T-helper 17 cell (primary cell): ENCODE data around the gene UNC13C. TPM values are rescaled to one million over a fixed set of nuclear protein-coding genes. Genes with fewer than 3 reads are reported as not detected.

ENCODE experiments used
- ATAC-seq: fragments of 150-1000 bp; cut with Tn5 transposase; 2 replicates; pipeline ENCODE4 v1.10.0; 2021; ENCODE audit warnings: mild to moderate bottlenecking, moderate library complexity
- DNase-seq, 3 donors: peaks; one replicate each; pipeline versions ENCODE4 v3.0.0 to v3.0.0-alpha.2; 2020 to 2021
- H3K9me3 ChIP-seq: one replicate; pipeline ENCODE4 v1.7.0; 2013; ENCODE audit warnings: low read length, mild to moderate bottlenecking; ENCODE audit not compliant: control insufficient read depth, poor library complexity, severe bottlenecking
- H3K27ac Mint-ChIP-seq: one replicate; pipeline ENCODE4 v1.8.0; 2022; ENCODE audit warnings: mild to moderate bottlenecking, moderate library complexity, mixed read lengths
- H3K27me3 Mint-ChIP-seq: one replicate; pipeline ENCODE4 v1.8.0; 2022; ENCODE audit warnings: mixed read lengths
- H3K36me3 Mint-ChIP-seq: one replicate; pipeline ENCODE4 v1.8.0; 2022; ENCODE audit warnings: low read depth, mixed read lengths
- H3K4me1 Mint-ChIP-seq: one replicate; pipeline ENCODE4 v1.8.0; 2022; ENCODE audit warnings: mild to moderate bottlenecking, mixed read lengths
- H3K4me3 Mint-ChIP-seq: one replicate; pipeline ENCODE4 v1.8.0; 2022; ENCODE audit warnings: mild to moderate bottlenecking, moderate library complexity, mixed read lengths
- total RNA-seq, 4 donors: library from RNA in 2 of 4; stranded (reverse) in 2 of 4; gene quantifications; one replicate each; pipeline ENCODE4 v1.2.3 and lab custom pipeline; 2022 to 2026

UNC13C gene
- total RNA-seq, 2 donors from 2014 or later: not detected

GRCh38 chr15:54097019-54097418, 118.8 kb downstream of the UNC13C start:
- Mint-ChIP-seq H3K27ac (no peak overlapping the region), H3K4me3 (no peak overlapping the region), H3K4me1 (no peaks in the 10 kb centered on the region), H3K27me3 (peaks cover 13% of the 10 kb centered on the region), H3K36me3 (no peaks in the 10 kb centered on the region)
- no peaks in the 10 kb centered on the region for H3K9me3 ChIP-seq
- DNase-seq (no peak), ATAC-seq (no peak)

- H3K27ac Mint-ChIP-seq: no peak overlapping the region
- no peak for DNase-seq
- no peak for ATAC-seq
- no peaks in the 10 kb centered on the region for H3K36me3 Mint-ChIP-seq
- H3K9me3 ChIP-seq: no peaks in the 10 kb centered on the region
- peaks cover 13% of the 10 kb centered on the region for H3K27me3 Mint-ChIP-seq
- no peaks in the 10 kb centered on the region for H3K4me1 Mint-ChIP-seq
- H3K4me3 Mint-ChIP-seq: no peak overlapping the region
Measured at GRCh38 chr15:54099010-54099409, 120.8 kb downstream of the UNC13C start.

- H3K4me1 Mint-ChIP-seq: no peaks in the 10 kb centered on the region
- H3K4me3 Mint-ChIP-seq: no peak overlapping the region
- no peak overlapping the region for H3K27ac Mint-ChIP-seq
- H3K9me3 ChIP-seq: no peaks in the 10 kb centered on the region
- H3K36me3 Mint-ChIP-seq: no peaks in the 10 kb centered on the region
- H3K27me3 Mint-ChIP-seq: no peaks in the 10 kb centered on the region
- ATAC-seq (no peak), DNase-seq (no peak)
Measured at GRCh38 chr15:54101664-54102270, 123.5 kb downstream of the UNC13C start.

- H3K4me1 Mint-ChIP-seq: no peaks in the 10 kb centered on the region
- H3K27ac Mint-ChIP-seq: no peak overlapping the region
- no peaks in the 10 kb centered on the region for H3K27me3 Mint-ChIP-seq
- ATAC-seq (no peak), DNase-seq (no peak)
- H3K9me3 ChIP-seq: no peaks in the 10 kb centered on the region
- no peaks in the 10 kb centered on the region for H3K36me3 Mint-ChIP-seq
- no peak overlapping the region for H3K4me3 Mint-ChIP-seq
Measured at GRCh38 chr15:54102704-54103103, 124.5 kb downstream of the UNC13C start.

DNA sequence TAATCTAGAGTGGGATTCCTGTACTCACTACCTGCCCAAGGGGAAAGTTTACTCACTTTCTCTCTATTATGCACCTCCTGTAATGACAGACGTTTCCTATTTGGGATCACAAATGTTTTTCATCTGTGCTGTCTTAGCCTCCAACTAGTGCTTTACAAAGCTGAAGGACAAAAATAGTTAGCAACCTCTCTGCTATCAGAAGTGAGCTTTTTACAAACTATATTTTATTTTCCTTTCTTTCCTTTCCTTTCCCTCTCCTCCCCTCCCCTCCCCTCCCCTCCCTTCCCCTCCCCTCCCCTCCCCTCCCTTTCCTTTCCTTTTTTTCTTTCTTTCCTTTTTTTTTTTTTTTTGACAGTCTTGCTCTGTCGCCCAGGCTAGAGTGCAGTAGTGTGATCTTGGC, 130.8 kb downstream of the UNC13C start:
- Mint-ChIP-seq H3K27me3 (no peaks in the 10 kb centered on the region), H3K27ac (no peak overlapping the region), H3K4me3 (no peak overlapping the region), H3K4me1 (no peaks in the 10 kb centered on the region), H3K36me3 (no peaks in the 10 kb centered on the region)
- no peak for DNase-seq
- H3K9me3 ChIP-seq: no peaks in the 10 kb centered on the region
- ATAC-seq: no peak

DNA sequence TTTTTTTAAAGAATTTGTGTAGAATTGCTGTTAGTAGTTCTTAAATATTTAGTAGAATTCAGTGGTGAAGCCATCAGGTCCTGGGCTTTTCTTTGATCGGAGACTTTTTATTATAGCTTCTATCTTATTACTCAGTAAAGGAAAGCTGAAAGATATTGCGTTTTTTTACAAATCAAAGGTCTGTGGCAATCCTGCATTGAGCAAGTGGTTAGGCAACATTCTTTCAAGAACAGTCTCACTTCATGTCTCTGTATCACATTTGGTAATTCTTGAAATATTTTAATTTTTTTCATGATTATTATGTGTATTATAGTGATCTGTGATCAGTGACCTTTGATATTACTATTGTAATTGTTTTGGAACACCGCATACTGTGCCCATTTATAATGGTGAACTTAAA, 140.8 kb downstream of the UNC13C start:
- no peaks in the 10 kb centered on the region for H3K9me3 ChIP-seq
- Mint-ChIP-seq H3K4me1 (no peaks in the 10 kb centered on the region), H3K27me3 (no peaks in the 10 kb centered on the region), H3K27ac (no peak overlapping the region), H3K4me3 (no peak overlapping the region), H3K36me3 (no peaks in the 10 kb centered on the region)
- DNase-seq (no peak), ATAC-seq (no peak)

- no peaks in the 10 kb centered on the region for H3K27me3 Mint-ChIP-seq
- no peaks in the 10 kb centered on the region for H3K9me3 ChIP-seq
- no peaks in the 10 kb centered on the region for H3K4me1 Mint-ChIP-seq
- no peak for ATAC-seq
- H3K27ac Mint-ChIP-seq: no peak overlapping the region
- H3K4me3 Mint-ChIP-seq: no peak overlapping the region
- H3K36me3 Mint-ChIP-seq: no peaks in the 10 kb centered on the region
- DNase-seq: no peak
Measured at GRCh38 chr15:54120949-54121463, 142.8 kb downstream of the UNC13C start.

DNA sequence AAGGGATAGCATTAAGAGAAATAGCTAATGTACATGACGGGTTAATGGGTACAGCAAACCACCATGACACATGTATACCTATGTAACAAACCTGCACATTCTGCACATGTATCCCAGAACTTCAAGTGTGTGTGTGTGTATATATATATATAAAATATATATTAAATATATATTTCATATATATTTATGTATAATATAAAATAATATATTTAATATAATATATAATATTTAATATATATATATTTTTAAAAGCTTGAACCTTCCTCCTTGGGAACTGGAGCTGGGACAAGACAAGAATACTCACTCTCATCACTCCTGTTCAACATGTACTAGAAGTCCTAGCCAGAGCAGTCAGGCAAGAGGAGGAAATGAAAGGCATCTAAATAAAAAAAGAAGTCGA, 149.3 kb downstream of the UNC13C start:
- Mint-ChIP-seq H3K4me3 (no peak overlapping the region), H3K36me3 (no peaks in the 10 kb centered on the region), H3K4me1 (no peaks in the 10 kb centered on the region), H3K27me3 (no peaks in the 10 kb centered on the region), H3K27ac (no peak overlapping the region)
- ATAC-seq (no peak), DNase-seq (no peak)
- H3K9me3 ChIP-seq: no peaks in the 10 kb centered on the region

- Mint-ChIP-seq H3K36me3 (no peaks in the 10 kb centered on the region), H3K4me3 (no peak overlapping the region), H3K27me3 (no peaks in the 10 kb centered on the region), H3K27ac (no peak overlapping the region), H3K4me1 (no peaks in the 10 kb centered on the region)
- DNase-seq (no peak), ATAC-seq (no peak)
- H3K9me3 ChIP-seq: no peaks in the 10 kb centered on the region
Measured at GRCh38 chr15:54131410-54131809, 153.2 kb downstream of the UNC13C start.

DNA sequence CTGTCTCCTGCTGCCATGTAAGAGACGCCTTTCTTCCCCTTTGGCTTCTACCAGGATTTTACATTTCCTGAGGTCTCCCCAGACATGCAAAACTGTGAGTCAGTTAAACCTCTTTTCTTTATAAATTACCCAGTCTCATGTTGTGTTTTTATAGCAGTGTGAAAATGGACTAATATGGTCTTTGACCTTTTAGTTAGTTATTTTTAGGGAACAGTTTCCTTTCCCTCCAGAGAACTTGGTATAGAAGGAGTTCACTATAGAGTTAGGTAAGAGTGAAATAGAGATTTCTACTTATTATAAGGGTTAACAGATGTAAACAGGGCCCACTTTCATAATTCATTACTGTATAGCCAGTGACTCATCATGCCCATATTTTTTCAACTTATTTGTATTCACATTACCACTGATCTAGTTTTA, 170.9 kb downstream of the UNC13C start:
- H3K27ac Mint-ChIP-seq: no peak overlapping the region
- ATAC-seq (no peak), DNase-seq (no peak)
- H3K36me3 Mint-ChIP-seq: no peaks in the 10 kb centered on the region
- no peaks in the 10 kb centered on the region for H3K27me3 Mint-ChIP-seq
- no peaks in the 10 kb centered on the region for H3K4me1 Mint-ChIP-seq
- H3K4me3 Mint-ChIP-seq: no peak overlapping the region
- H3K9me3 ChIP-seq: no peaks in the 10 kb centered on the region

DNA sequence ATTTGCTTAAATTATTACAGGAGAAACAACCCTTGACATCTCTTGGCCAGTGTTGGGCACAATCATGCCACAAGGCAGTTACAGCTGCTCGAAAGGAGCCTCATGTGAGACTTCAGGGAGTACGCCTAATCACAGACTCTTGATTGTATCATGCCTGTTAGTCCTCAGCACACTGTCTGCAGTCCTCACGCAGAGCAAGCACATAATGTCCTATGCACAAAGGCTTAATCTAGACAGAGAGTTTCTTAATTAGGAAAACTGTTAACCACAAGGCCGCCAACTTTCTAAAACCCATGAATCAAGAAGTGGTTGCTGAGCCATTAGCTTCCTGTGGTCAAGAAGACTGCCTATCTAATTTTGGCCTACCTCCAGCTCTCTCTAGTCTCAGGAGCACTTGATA, 172.0 kb downstream of the UNC13C start:
- H3K27me3 Mint-ChIP-seq: no peaks in the 10 kb centered on the region
- H3K27ac Mint-ChIP-seq: no peak overlapping the region
- no peak overlapping the region for H3K4me3 Mint-ChIP-seq
- H3K36me3 Mint-ChIP-seq: no peaks in the 10 kb centered on the region
- no peaks in the 10 kb centered on the region for H3K9me3 ChIP-seq
- DNase-seq (no peak), ATAC-seq (no peak)
- H3K4me1 Mint-ChIP-seq: no peaks in the 10 kb centered on the region

DNA sequence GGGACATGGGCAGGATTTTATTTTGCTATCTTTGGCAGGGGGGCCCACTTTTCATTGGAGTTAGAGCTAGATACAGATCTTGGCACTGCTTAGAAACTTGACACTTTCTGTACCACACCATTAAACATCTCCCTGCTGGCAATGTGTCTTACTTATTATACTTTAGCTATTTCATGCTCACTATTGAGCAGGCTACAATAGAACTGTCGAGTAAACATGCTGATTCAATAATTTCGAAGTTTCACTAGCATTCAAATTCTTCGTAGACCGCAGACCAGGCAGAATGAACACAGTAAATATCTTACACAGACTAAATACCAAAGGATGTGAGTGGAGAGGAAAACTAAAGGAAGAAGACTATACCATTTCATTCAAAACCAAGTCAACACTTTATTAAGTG, 180.8 kb downstream of the UNC13C start:
- no peaks in the 10 kb centered on the region for H3K36me3 Mint-ChIP-seq
- ATAC-seq: no peak

DNA sequence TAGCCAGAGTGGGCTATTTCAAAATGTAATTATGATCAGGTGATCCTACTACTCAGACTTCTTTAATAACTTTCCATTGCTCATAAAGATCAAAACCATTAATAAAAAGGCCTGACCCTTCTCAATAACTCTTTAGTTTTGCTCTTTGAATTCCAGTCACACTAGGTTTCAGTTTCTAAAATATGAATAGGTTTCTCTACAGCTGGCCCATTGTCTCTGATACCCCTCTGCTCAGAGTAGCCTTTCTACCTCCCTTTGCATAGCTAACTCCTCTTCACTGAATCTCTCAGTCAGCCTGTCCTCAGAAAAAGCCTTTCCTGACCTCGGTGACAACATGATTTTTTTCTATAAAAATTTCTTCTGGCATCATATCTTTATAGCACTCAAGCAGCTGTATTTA, 209.1 kb downstream of the UNC13C start:
- DNase-seq (no peak), ATAC-seq (no peak)
- no peak overlapping the region for H3K27ac Mint-ChIP-seq
- H3K4me3 Mint-ChIP-seq: no peak overlapping the region
- H3K27me3 Mint-ChIP-seq: no peaks in the 10 kb centered on the region
- H3K9me3 ChIP-seq: no peaks in the 10 kb centered on the region
- no peaks in the 10 kb centered on the region for H3K36me3 Mint-ChIP-seq
- no peaks in the 10 kb centered on the region for H3K4me1 Mint-ChIP-seq

More for the DNA sequence above, 180.8 kb downstream of the UNC13C start:
- no peaks in the 10 kb centered on the region for H3K9me3 ChIP-seq
- no peaks in the 10 kb centered on the region for H3K27me3 Mint-ChIP-seq
- H3K4me3 Mint-ChIP-seq: no peak overlapping the region
- H3K4me1 Mint-ChIP-seq: no peaks in the 10 kb centered on the region
- no peak for DNase-seq
- no peak overlapping the region for H3K27ac Mint-ChIP-seq

DNA sequence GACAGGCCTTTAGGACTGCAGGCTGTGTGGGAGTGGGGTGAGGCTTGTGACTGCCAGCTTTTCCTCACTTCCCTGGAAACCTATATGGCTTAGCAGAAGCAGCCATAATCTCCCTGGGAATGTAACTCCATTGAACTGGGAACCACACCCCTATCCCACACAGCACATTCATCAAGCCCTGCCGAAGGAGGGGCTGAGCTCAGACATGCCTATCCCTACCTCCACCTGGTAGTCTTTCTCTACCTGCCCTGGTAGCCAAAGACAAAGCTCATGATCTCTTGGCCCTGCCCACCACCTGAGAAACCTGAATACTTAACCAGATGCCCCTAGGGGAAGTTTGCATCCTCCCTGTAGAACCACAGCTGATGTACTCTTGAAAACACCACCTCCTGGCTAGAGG, 219.8 kb downstream of the UNC13C start:
- no peaks in the 10 kb centered on the region for H3K27me3 Mint-ChIP-seq
- H3K27ac Mint-ChIP-seq: no peak overlapping the region
- H3K36me3 Mint-ChIP-seq: no peaks in the 10 kb centered on the region
- no peak overlapping the region for H3K4me3 Mint-ChIP-seq
- DNase-seq: no peak
- no peaks in the 10 kb centered on the region for H3K9me3 ChIP-seq
- no peaks in the 10 kb centered on the region for H3K4me1 Mint-ChIP-seq
- ATAC-seq: no peak
